ENCODE data around the gene PACSIN1.

Gene PACSIN1

DNA sequence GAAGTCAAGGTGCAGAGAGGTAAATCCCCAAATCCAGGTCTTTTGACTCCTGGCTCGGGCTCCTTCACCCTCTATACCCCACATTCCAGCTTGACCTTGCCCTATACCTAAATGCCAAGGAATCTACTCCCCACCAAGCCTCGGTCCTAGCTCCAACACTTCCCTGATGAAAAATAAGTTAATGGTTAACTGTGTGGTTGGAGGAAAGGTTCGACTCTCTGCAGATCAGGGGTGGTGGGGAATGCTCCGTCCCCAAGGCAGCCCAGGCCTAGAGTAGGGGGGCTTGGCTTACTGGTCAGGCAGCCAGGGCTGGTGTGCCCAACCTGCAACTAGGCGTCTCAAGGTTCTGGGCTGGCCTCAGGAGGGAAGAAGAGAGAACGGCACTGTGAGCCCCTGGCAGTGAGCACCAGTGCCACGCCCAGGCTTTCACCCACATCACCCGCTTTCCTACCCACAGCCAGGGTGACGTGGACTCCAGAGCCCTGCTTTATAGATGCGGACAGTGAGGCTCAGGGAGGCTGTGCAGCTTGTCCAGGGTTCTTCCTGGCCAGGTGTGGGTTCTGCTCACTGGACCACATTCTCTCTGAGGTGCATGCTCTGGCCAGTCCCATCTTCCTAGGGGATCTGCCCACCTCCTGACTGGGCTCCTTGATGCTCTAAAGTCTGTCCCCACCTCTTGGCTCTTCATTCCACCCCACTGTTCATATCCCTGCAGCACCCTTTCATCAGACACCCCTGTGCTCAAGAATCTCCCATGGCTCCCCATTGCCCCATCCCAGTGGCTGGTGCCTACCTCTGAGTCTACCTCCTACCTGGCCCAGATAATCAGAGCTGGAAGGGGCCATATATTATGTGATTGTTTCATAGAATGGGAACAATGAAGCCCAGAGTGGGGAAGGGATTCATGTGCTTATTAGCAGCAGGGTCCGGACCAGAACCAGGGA is 82.1 kb downstream of the PACSIN1 start:
- no peak for DNase-seq

DNA sequence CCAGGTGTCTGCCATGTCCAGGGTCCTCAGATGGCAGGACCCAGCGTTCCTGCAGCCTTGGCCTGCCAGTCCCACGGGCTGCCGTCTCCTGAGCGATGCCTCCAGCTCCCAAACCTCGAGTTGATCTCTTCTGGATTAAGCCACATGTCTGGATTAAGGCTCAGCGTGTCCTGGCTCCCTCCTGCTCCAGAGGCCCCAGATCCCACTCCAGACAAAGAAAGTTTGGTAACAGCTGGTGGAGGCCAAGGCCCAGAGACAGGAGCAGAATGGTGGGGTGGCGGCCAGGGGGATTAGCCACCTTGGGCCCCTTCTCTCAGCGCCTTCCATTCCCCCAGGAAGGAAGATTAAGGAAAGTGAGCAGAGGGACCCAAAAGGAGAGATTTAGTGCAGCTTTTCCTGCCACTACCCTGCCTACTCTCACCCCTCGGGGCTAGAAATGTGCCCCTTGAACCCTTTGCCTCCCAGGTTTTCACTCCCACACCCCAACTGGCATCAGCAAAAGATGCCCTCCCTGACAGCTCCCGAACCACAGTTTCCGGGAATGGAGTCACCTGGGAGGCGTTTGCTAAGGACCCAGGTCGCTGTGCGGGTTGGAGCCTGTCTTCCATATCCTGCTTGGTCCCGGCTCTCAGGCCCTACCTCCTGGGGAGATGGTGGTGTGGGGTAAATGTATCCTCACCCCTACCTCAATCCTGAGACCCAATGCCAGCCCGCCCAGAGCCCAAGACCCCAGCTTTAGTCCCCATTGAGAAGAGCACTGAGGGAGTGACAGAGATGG is 83.3 kb downstream of the PACSIN1 start:
- no peak for DNase-seq

DNA sequence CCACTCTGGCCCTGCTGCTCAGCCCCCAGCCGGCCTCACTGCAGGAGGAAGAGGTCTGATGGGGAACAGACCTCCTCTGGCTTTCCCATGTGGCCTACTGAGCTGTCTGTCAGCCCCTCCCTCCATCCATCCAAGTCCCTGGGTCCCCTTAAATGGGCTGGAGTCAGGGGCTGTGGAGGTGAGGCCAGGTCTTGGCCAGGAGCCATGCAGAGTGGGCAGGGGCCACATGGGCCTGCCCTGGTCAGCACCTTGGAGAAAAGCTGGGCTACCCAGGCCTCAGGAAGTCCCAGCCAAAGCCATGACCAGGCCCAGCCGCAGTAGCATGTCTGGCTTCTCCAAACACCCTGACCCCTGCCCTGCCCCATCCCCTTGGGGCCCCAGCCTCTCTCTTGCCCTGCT is 83.9 kb downstream of the PACSIN1 start:
- no peak for DNase-seq

DNA sequence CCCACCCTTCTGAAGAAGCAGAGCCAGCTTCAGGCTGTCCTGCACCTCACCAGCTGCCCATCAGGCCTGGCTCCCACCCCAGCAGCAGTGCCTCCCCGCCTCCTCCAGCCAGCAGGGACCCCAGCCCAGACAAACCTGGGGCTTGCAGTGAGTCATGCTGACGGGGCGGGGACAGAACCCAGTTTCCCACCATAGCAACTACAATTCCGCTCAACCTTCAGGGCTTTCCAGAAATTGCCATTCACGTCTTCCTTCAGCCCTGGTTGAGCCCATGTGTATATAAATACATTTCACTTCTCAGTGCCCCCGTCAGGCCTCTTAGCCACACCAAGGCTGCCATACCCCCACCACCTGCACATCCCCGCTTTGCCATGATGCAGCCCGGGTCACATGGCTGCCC is 85.8 kb downstream of the PACSIN1 start:
- DNase-seq, result no peak

DNA sequence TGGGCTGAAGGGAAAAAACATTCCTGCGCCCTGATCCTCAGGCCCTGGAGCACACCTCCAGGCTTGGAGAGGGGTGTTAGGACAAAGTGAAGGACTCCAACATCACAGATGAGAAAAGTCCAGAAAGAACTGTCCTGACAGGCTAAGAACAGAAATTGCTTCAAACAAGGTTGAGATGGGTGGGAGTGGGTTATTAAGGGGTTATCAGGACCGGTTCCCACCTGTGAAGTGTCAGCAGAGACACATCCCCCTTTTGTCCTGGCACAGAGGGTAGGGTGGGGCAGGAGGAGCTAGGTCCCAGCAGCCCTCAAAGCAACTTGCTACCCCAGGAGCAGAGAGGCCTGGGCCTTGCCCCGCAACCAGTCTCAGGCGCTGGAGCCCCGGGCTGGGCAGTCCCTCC is 86.7 kb downstream of the PACSIN1 start:
- no peak for DNase-seq

DNA sequence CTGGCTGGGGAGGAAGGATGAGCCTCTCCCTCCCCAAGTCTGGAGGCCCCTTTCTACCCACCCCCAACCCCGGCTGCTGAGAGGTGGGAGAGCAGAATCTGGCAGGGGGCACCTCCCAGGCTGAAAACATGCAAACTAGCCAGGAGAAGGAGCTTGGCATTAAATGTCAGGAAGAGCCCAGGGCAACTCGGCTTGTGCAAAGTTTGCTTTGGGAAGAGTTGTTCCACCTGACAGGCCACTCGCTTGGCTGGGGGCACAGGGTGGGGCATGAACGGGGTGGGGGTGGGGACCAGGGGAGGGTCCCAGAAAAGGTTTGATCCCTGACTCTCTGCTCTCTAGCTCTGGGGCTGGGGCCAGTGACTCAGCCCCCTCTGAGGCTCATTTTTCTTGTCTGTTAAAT is 87.3 kb downstream of the PACSIN1 start:
- DNase-seq, result no peak

DNA sequence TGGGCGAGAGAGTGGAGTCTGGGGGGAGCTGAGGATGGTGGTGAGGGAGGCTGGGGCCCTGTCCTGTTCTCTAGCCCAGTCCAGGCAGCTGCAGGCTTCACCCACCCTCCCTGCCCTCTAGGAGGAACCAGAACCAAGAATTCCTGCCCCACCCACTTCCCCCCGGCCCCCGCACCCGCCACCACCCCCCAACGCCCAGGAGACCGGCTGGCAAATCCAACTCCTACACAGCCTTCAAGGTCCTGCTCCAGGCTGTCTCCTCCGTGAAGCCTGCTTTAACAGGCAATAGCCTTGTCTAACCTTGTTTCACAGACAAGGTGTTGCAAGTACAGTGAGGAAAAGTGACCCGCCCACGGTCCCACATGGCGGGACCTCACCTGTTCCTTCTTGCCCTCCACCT is 87.9 kb downstream of the PACSIN1 start:
- no peak for DNase-seq

DNA sequence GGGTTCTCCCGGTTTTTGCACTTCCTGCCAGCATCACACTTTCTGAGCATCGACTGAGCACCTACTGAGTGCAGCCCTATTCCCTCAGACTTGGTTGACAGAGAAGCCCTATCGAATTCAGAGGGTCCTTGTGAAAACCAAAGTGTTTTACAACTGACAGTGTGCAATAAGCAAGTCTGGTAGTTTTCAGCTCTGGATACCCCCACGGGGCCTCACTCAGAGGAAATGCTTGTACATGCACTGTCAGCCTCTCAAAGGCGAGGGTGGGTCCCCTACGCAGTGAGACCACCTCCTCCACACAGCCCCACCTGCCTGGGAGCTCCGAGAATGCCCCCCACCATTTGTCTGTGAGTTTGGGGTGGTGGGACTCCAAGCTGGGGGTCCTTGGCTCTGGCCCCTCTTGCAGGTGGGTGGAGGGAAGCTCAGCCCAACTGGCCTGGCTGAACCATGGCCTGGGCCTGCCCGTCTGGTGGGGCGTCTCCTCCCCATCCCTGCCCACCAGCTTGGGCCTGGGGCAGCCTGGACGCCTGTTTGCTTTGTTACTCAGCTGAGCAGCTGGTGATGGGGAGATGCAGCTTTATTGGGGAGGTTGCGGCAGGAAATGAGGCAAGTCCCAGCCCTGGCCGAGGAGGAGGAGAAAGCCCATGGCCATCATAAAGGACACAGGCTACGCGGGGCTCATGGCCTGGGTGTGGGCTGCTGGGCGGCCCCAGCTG is 88.6 kb downstream of the PACSIN1 start:
- no peak for DNase-seq

DNA sequence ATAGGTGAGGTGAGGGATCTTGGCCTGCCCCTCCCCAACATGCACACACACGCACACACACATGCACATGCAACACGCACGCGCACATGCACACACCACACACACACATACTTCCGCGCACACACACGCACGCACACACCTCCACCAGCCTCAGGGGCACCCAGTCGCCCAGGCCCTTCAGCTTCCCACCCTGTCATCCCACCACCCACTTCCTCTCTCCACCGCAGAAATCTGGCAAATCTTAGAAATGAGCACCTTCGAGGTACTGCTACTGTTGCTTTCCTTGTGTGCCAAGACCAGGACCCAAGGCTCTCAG is 89.1 kb downstream of the PACSIN1 start:
- DNase-seq, result no peak

DNA sequence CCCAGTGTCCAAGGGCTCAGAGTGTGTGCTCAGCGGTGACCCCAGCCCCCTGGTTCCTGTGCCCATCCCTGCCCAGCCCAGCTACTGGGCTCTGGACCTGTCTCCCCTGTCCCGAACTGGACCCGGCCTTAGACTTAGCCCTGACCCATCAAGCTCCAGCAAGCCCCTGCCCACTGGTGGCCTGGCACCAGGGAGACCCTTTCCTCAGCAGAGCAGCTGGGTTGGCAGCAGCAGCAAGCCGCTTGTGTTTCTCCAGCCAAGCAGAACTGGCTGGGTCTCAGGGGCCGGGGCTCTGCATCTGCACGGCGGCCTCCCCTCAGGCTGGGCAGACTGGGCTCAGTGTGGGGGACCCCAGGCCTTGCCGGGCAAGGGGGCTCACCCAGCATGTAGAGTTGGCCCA is 89.5 kb downstream of the PACSIN1 start:
- DNase-seq, result no peak

DNA sequence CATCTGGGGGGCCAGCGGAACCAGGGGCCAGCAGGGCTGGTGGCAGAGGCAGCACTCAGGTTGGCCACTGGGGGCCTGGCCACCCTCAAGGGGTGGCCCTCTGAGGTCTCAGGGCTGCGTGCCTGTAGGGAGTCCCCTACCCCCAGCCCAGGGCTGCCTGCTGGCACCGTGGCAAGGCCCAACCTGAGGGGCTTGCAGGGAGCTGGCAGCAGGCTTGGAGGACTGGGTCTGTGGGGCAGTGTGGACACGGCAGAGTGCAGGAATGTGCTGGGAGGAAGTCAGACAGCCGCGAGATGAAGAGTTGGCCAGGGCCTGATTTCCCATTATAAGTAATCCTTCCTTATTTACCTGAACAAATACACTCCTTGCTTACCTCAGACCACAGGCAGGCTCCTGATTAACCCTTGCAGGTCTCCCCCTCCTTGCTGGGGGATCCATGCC is 90.2 kb downstream of the PACSIN1 start, which contains the start of gene SPDEF:
TSS of gene SPDEF (minus strand) at position 299 of the 441 bp plus-strand sequence. CDS start 11,874 bp downstream, outside the sequence.
- DNase-seq, result no peak

DNA sequence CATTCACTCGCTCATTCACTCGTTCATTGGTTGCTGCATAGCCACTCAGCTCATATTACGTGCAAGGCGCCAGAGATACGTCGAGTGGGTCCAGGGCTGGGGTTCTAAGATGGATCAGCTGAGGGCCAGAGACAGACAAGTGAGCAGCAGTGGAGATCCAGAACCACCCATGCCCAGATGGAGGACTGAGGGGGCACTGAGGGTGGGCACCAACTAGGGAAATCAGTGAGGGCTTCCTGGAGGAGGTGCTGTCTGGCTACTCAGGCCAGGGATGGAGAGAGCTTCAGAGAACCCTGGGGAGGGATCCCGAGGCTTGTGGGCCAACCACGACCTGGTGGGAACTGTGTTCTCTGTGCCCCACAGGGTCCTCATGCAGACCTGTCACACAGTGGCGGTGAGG is 90.6 kb downstream of the PACSIN1 start:
- DNase-seq, result no peak

DNA sequence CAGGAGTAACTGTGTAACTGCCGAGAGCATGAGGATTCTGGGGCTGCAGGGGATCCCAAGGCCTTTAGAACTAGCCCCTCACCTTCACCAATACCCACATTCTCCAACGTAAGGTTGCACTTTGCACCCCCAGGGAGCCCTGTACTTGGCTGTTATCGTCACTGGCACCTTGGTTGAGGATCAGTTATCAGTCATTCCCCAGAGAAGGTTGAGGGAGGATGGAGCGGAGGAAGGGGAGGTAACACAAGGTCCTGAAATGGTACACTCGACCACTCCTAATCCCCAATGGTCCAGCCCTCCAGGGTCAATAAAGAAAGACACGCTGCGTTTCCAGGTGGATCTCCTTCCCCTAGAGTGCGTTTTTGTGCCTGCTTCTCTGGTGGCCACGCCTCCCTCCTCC is 91.4 kb downstream of the PACSIN1 start:
- DNase-seq, result no peak

DNA sequence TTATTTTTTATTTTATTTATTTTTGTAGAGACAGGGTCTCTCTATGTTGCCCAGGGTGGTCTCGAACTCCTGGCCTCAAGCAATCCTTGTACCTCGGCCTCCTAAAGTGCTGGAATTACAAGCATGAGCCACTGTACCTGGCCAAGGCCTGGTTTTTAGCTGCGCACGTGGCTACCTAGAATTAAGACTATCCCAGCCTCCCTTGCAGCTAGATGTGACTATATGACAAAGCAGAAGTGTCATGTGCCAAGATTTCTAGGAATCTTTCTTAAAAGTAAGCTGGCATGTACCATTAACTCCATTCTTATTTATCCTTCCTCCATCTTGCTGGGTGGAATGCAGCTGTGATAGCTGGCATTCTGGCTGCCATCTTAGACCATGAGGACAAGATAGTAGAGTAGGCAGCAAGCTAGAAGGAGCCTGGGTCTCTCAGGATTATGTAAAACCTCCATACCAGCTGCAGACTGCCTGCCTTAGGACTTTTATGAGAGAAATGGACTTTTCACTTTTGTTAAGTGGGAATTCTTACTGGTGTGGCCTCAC is 92.4 kb downstream of the PACSIN1 start:
- no peak for DNase-seq

DNA sequence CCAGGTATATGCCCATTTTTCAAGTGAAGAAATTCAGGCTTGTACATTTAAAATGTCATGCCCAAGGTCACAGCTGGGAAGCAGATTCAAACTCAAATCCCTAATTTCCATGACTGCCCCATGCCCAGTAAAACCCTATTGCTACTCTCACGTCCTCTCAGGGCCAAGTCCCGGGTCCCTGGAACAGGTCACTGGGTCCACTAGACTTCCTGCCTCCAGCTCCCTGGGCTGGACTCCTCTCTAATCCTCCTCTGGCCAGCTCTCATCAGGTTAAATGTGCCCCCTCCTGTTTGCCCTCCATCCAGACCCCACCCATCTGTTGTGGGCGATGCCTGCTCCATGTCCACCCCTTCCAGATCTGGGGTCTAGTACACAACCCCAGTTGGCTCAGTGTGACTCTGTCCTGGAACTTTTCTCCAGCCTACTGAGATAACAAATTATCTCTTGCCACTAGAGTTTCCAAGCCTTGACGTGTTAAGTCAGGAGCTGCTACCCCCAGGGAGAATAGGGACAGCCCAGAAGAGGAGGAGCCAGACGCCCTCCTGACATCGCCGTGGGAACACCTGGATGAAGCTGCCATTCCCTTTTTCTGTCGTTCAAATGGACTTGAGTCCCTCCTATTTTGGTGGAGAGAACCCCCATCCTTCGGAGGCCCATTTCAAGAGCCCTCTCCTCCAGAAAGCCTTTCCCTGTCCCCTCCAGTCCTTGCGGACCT is 93.9 kb downstream of the PACSIN1 start:
- no peak for DNase-seq

DNA sequence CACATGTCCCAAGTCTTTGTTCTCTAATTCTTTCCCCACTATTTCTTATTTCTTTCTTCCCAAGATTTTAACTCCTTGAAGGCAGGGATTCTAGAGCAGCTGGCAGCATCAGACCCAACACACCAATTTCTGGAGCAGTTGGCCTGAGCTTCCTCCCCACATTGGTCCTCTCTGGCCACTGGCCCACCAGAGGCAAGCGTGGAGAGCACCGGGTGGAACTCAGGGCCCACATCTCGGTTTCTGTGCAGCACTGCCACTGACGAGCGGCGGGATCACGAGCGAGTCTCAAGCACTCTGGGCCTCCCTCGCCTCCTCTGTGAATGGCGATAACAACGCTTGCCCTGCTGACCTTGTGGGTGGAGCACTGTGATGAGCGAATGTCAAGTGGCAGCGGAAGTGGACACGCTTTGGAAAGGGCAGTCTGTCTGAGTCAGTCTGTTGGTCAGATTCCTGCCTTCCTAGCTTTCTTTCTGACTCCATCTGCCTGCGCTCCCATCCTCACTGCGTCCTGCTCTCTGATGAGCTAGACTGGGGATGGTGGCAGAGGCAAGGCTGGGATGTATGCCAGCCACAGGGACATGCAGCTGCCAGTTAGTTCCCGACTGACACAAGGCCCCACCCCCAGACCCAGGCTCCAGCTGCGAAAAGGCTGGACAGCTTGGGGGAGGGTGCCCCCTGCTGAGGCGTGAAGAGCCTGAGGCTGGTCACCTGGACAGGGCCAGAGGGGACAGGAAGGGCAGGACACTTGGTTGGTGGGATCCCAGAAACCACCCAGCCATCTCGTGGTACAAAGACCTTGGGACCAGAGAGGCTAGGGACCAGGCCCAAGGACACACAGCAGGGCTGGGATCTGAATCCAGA is 94.7 kb downstream of the PACSIN1 start:
- no peak for DNase-seq

DNA sequence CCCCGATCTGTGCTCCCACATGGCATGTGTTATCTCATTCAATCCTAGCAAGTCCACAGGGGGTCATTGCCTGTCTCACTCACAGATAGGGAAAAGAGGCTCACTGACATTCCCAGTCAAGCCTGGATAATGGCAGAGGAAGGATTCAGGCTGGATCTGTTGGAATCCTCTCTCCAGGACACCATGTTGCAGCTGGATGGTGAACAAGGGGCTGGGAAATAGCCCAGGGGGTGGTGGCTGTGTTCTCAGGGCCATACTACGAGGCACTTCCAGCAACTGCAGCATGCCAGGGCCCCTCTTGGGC is 95.3 kb downstream of the PACSIN1 start:
- DNase-seq, result no peak

DNA sequence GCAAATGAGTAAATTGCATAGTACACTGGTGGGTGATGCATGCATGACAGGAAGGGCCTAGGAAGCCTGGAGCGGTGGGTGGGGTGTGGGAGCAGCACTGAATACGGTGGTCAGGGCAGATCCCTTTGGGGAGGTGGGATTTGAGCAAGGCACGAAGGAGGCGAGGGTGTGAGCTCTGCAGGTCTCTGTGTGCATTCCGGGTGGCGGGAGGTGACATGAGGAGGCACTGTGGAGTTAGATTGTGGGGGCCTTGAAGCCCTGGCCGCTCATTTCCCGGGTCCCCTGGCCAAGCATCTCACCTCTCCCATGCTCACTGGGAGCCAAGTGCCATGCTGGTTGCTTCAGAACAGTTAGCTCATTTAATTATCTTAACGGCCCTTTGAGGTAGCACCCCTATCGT is 96.5 kb downstream of the PACSIN1 start:
- no peak for DNase-seq

DNA sequence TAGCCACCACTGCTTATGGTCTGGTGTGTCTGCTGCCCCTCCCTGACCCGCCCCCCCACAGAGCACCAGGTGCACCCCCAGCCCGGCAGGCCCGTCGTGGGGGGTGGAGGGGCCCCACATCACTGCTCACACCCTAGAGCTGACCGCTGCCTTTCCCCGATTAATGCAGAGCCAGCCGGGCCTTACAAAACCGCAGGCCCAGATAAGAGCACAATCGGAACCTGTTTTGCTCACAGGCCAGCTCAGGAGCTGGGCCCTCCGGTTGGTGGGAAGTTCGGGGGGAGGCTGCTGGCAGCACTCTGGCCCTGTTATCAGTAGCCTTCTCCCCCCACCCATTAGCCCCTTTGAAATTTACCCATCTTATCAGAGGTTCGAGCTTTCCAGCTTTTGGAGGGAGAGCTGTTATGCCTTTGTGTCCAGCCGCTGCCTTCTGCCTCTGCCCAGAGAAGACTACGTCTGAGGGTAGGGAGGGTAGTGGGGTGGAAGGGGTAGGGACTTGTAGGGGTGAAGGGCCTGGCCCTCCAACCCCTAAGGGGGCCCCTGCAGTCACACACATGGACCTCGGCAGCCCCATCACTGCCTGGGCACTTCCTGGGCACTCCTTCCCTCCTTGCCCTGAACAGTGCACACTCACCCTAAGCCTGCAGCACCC is 97.1 kb downstream of the PACSIN1 start:
- DNase-seq, result no peak

DNA sequence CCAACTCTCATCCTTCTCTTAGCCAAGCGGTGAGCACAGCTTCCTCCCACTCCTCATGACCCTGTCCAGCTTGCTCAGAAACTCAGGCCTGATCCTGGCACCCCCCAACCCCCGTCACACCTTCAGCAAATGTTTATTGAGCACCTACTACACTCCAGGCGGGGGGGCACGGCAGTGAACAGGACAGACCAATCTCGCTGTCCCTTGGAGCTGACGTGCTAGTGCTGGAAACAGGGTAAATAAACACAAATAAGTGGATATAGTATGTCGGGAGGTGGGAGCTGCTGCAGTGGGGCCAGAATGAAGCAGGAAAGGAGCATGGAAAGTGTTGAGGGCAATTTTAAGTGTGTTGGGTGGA is 97.6 kb downstream of the PACSIN1 start:
- DNase-seq, result no peak

DNA sequence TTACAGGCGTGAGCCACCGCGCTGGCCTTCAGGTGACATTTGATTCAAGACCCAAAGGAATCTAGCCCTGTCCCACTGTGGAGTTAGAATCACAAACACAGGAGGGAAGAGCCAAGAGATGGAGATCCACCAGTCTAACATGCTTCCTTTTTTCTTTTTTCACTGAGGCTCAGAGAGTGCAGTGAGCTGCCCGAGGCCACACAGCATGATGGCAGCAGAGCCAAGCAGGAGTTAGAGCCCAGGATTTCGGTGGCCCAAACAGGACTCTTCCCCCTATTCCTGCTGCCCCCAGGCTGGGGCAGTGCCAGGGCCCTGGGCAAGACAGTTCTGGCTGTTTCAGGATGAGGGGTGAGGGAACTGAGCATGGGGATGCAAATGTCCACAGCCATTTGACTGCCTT is 98.3 kb downstream of the PACSIN1 start:
- DNase-seq, result no peak

Data from NCI-H2171 (cell line).